IPS-18a (cell line): Measurements from ENCODE around the gene GJA3.

ENCODE experiments used
- H3K27ac ChIP-seq: one replicate; pipeline ENCODE4 v1.5.1; 2013; ENCODE audit warnings: low read length
- H3K27me3 ChIP-seq: one replicate; pipeline ENCODE4 v1.6.1; 2013; ENCODE audit warnings: mild to moderate bottlenecking, low read length; ENCODE audit not compliant: control insufficient read depth, insufficient read depth
- H3K36me3 ChIP-seq: one replicate; pipeline ENCODE4 v1.6.1; 2013; ENCODE audit warnings: low read depth, low read length; ENCODE audit not compliant: control insufficient read depth
- H3K4me1 ChIP-seq: one replicate; pipeline ENCODE4 v1.6.1; 2013; ENCODE audit warnings: low read depth, low read length; ENCODE audit not compliant: control insufficient read depth
- H3K4me3 ChIP-seq: one replicate; pipeline ENCODE4 v1.5.1; 2013; ENCODE audit warnings: low read length
- H3K9ac ChIP-seq: one replicate; pipeline ENCODE4 v1.6.1; 2013; ENCODE audit warnings: mild to moderate bottlenecking, low read length, moderate library complexity
- H3K9me3 ChIP-seq: one replicate; pipeline ENCODE4 v1.6.1; 2013; ENCODE audit warnings: low read depth, low read length; ENCODE audit not compliant: control insufficient read depth

The GJA3 gene

DNA sequence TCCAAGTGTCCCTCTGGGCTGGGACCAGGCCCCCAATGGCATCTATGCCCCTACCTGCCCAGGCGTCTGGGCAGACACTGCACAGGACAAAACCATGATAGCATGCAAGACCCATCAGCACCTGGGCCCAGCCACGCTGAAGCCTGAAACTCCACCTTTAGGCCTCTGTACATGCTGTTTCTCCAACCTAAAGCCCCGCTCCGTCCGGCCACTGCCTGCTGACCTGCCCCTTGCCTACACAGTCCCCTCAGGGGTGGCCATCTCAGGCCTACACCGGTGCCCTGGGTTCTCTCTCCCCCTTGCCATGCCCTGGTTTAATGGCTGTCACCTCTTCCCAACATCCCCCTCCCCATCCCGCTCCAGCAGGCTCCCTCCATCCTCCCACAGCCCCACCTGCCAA lies 15.3 kb downstream of the GJA3 start:
- no peak overlapping the region for H3K9ac ChIP-seq
- H3K36me3 ChIP-seq: no peaks in the 10 kb centered on the region
- H3K4me3 ChIP-seq: no peak overlapping the region
- no peaks in the 10 kb centered on the region for H3K4me1 ChIP-seq
- no peaks in the 10 kb centered on the region for H3K9me3 ChIP-seq
- H3K27me3 ChIP-seq: no peaks in the 10 kb centered on the region
- H3K27ac ChIP-seq: no peak overlapping the region

DNA sequence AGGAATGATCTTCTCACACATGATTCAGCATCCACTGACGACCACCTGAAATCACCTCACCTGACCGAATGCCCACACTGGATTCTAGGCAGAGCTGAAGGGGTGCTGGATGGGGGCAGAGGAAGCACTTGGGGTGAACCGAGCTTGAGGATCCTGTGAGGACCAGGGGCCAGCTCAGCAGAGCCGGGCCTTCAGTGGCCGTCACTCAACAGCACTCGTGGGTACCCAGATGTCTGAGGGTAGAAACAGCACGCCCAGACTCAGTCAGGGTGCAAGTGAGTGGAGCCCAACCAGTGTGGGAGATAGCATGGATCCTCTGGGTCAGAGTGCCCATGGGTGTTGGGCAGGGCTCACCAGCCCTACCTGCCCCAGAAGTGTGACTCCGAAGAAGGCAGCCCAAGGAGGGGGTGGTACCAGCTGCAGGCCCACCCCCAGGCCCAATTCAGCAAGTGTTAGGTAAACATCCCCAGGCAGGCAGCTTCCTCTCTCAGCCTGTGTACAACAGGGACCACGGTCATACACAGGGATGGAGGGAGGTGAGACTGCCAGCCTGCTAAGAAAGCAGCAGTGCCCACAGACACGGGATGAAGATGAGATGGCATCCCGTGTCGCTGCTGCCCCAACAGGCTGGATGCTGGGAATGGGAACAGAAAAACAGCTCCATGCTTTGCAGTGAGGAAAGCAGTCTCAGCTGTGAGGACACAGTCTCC lies 16.6 kb downstream of the GJA3 start:
- Histone ChIP-seq H3K4me3 (no peak overlapping the region), H3K27me3 (no peaks in the 10 kb centered on the region), H3K9ac (no peak overlapping the region)

DNA sequence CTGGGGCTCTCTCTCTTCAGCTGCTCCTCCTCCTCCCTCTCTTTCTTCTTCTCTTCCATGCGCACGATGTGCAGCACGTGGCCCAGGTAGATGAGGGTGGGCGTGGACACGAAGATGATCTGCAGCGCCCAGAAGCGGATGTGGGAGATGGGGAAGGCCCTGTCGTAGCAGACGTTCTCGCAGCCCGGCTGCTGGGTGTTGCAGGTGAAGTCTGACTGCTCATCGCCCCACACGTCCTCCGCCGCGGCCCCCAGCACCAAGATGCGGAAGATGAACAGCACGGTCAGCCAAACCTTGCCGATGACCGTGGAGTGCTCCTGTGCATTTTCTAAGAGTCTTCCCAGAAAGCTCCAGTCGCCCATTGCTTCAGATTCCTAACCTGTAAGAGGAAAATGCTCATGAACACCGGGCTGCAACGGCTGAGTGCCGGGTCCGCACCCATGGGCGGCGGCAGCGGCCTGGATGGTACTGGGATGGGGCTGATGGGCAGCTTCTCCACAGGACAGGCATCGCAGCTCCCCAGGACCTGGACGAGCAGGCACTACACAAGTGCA lies 17.8 kb downstream of the GJA3 start:
- H3K27me3 ChIP-seq: peaks cover 2% of the 10 kb centered on the region
- H3K36me3 ChIP-seq: no peaks in the 10 kb centered on the region
- no peak overlapping the region for H3K27ac ChIP-seq
- H3K9ac ChIP-seq: no peak overlapping the region
- H3K4me3 ChIP-seq: no peak overlapping the region
- H3K9me3 ChIP-seq: no peaks in the 10 kb centered on the region
- H3K4me1 ChIP-seq: no peaks in the 10 kb centered on the region

More for the DNA sequence above, 16.6 kb downstream of the GJA3 start:
- Histone ChIP-seq H3K4me1 (no peaks in the 10 kb centered on the region), H3K27ac (no peak overlapping the region), H3K9me3 (no peaks in the 10 kb centered on the region), H3K36me3 (no peaks in the 10 kb centered on the region)

DNA sequence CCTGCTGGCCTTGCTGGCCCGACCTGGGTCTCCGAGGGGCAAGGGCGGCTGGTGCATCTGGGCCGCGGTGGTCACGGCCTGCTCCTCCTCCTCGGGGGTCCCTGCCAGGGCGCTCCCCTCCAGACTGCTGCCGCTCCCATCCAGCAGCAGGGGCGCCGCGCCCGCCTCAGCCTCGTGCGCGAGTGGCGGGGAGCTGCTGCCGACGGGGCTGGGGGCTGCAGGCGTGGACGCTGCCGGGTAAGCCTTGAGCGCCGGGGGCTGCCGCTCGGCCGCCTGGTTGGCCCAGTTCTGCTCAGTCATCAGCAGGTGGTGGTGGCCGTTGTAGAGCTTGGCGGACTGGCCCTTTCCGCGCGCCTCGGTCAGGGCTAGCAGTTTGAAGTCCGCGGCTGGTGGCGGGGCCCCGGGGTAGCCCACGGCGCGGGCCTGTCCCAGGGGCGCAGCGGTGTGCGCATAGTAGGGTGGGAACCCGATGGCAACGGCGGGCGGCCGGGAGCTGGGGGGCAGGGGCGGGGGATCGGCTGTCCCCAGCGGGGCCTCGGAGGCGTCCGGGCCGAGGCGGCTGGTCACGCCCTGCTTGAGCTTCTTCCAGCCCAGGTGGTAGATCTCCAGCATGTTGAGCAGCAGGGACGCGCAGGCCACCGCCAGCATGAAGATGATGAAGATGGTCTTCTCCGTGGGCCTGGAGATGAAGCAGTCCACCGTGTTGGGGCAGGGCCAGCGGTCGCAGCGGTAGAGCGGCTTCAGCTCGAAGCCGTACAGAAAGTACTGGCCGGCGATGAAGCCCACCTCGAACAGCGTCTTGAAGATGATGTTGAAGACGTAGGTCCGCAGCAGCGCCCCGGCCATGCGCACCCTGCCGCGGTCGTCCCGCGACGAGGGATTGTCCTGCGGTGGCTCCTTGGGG lies 18.6 kb downstream of the GJA3 start:
- peaks cover 8% of the 10 kb centered on the region for H3K27me3 ChIP-seq

DNA sequence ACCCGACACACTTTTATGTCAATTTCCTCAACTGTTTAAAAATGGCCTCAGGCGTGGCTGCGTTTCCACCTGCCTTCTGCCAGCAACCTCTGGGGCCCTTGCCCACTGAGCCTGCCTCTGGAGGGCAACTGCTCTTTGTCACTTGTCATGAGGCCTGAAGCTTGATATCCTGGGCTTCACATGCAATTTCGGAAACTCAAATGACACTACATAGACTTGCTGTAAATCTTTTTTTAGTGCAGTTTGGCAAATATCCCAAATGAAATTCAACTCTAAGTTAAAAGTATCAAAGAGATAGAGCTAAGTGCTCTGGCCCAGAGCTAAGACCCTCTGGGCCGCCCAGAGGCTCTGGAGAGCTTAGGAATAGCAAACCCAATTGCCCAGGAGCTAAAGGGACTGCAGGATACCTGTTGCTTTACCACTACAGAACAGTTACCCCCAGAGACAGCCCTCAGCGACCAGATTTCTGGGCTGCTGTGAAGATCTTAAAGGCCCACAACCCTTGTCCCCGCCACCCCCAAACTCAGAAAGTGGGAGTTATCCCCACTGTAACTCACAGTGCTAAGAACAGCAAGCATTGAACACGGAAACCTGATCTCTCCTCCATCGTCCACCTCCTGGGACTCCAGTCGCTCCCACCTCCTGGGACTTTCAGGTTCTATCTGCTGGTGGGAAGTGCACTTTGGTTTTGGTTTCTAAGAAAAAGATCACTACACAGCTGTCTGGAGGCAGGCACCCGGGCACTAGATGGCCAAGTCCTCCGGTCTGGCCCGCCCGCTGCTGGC lies 19.4 kb downstream of the GJA3 start:
- H3K27me3 ChIP-seq: peaks cover 12% of the 10 kb centered on the region
- no peaks in the 10 kb centered on the region for H3K9me3 ChIP-seq
- H3K27ac ChIP-seq: no peak overlapping the region
- no peaks in the 10 kb centered on the region for H3K4me1 ChIP-seq
- no peak overlapping the region for H3K4me3 ChIP-seq
- no peaks in the 10 kb centered on the region for H3K36me3 ChIP-seq
- H3K9ac ChIP-seq: no peak overlapping the region

More for the DNA sequence above, 18.6 kb downstream of the GJA3 start:
- Histone ChIP-seq H3K4me1 (no peaks in the 10 kb centered on the region), H3K4me3 (no peak overlapping the region), H3K9me3 (no peaks in the 10 kb centered on the region), H3K27ac (no peak overlapping the region), H3K36me3 (no peaks in the 10 kb centered on the region), H3K9ac (no peak overlapping the region)

DNA sequence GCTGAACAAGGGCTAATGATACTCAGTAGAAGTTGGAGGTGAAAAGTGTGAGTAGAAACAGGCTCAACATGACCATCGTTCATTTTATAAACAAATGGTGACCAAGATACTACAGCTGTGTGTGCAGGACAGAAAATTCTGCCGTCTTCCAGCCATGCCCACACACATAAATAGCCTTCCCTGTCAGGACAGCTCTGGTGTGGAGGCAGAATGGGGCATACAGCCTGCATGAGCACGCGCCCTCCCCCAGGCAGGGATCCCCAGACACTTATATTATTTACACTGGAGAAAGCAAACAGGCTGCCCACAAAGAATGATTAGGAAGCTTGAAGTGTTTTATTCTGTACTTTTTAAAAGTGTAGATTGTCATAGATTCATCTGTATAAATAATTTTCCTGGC lies 20.4 kb downstream of the GJA3 start:
- H3K4me3 ChIP-seq: no peak overlapping the region
- H3K27me3 ChIP-seq: peaks cover 14% of the 10 kb centered on the region
- H3K9ac ChIP-seq: no peak overlapping the region
- H3K9me3 ChIP-seq: no peaks in the 10 kb centered on the region
- H3K36me3 ChIP-seq: no peaks in the 10 kb centered on the region
- no peak overlapping the region for H3K27ac ChIP-seq
- no peaks in the 10 kb centered on the region for H3K4me1 ChIP-seq

DNA sequence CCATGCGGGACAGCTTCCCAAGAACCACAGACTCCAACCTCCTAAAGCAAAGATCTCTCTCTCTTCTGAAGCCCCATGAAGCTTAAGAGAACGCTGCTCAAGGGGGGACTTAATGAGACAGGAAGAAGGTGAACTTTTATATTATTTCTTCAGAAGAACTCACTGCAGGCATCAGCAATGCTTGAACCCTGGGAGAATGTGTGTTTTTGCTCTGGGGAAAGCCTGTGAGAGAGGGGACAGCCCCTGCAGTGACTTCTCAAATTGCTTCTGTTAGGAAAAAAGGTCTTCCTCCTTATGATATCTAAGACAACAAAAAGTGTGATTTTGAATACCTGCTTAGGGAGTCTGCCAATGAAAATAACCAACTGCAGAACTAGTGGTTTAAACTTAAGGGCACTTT lies 23.0 kb downstream of the GJA3 start:
- H3K4me1 ChIP-seq: no peaks in the 10 kb centered on the region
- no peaks in the 10 kb centered on the region for H3K9me3 ChIP-seq
- no peak overlapping the region for H3K4me3 ChIP-seq
- H3K27me3 ChIP-seq: peaks cover 14% of the 10 kb centered on the region
- H3K27ac ChIP-seq: no peak overlapping the region
- no peak overlapping the region for H3K9ac ChIP-seq
- no peaks in the 10 kb centered on the region for H3K36me3 ChIP-seq

DNA sequence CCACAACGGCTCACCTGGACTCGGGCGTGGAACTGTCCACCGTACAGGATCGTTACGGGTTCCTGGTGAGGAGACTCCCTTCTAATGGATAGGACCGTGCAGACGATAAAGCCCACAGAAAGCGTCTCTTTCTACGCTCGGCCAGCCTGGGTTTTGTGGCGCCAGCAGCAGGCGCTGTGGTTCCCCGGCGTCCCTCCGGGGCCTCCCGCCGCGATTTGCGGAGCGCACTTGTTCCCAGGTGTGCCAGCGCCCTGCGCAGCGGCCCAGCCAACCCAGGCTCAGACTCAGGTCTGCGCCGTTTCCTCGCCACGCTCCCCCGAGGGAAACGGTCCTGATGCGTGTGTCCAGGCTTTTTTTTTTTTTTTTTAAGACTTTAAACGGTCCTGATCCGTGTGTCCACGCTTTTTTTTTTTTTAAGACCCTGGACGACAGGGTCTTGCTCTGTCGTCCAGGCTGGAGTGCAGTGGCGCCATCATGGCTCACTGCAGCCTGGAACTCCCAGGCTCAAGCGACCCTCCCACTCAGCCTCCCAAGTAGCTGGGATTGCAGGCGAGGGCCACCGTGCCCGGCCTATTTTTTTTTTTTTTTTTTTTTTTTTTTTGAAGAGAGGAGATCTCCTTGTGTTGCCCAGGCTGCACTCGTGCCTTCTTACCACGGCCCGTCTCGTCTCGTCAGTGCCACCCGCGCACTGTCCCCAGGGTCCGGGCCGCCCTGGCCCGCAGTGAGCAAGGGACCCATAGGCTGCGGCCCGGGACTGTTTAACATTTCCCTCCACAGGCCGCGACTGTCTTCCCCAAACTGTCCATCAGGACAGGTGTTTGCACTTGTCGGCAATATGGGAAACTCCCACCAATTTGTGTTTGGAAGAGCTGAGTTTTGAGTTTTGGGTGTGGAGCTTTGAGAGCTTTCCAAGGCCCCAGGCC lies 23.8 kb downstream of the GJA3 start:
- H3K27ac ChIP-seq: no peak overlapping the region
- no peaks in the 10 kb centered on the region for H3K36me3 ChIP-seq
- peak overlapping the region; percentile 21 for H3K4me3 ChIP-seq
- H3K9me3 ChIP-seq: no peaks in the 10 kb centered on the region
- H3K4me1 ChIP-seq: no peaks in the 10 kb centered on the region
- peaks cover 14% of the 10 kb centered on the region for H3K27me3 ChIP-seq
- no peak overlapping the region for H3K9ac ChIP-seq

DNA sequence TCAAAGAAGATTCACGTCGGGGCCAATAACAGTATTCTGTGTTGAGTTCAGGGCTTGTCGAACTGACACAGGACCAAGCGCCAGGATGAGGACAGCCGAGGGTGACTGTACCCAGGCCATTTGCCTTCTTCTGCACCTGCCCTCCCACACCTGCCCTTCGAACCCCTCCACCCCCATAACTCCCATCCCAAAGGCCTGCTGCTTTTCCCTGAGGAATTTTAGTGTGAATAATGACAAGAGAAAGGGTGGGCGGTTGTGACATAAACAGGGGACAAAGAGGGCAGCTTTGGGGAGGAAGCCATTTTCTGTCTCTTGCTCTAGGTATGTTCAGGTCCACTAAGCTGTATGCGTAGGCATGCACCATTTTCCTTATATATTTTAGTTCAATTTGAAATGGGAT lies 26.1 kb downstream of the GJA3 start:
- Histone ChIP-seq H3K4me1 (no peaks in the 10 kb centered on the region), H3K4me3 (no peak overlapping the region), H3K9ac (no peak overlapping the region), H3K9me3 (no peaks in the 10 kb centered on the region), H3K27ac (no peak overlapping the region), H3K36me3 (no peaks in the 10 kb centered on the region), H3K27me3 (peaks cover 27% of the 10 kb centered on the region)

DNA sequence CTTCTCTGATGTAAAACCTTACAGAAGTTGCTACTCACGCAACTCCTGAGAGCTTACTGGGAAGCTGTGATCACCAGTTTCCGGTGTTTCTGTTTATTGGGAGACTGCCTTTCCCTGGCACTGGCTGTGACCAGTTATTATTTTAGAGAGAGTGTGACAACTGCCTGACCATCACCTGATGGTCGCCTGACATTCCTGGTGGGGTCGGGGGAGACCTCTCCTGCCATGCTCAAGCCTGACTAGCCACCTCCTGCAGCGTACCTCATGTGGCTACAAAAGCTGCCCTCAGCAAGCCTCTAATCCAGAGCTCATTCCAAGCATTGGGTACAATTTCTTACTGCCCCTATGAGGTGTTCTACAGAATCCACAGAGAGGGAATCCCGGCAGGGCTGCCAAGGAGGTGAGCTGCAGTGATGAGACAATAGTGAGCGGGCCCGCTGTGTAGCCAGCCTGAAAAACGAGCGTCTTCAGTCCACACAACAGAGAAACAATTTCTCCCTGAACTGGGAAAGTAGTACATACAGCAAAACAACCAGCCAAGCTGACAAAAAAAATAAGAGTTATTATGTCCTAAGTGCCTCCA lies 28.7 kb downstream of the GJA3 start:
- Histone ChIP-seq H3K9me3 (no peaks in the 10 kb centered on the region), H3K27ac (no peak overlapping the region), H3K4me3 (no peak overlapping the region), H3K9ac (no peak overlapping the region), H3K27me3 (peaks cover 43% of the 10 kb centered on the region), H3K36me3 (no peaks in the 10 kb centered on the region), H3K4me1 (no peaks in the 10 kb centered on the region)
